Measurements from ENCODE around the gene CETN1.

DNA sequence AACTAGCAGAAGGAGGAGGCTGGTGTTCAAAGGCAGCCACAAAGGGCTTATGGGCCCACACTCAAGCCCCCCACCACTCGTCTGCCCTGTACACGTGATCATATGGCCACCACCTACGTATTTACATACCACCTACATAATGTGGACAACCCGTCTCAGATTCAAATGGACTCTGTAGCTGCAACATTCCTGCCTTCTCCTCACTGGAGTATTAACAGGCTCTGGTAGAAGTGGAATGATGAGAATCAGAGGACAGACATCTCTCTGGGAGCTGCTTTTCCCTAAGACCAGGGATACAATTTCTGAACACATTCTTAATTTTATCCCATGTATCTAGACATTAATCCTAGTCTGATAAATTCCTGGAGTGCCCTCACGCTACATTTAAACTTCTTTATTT is 9.5 kb upstream of the CETN1 start:
- TF ChIP-seq, protein P1, sequence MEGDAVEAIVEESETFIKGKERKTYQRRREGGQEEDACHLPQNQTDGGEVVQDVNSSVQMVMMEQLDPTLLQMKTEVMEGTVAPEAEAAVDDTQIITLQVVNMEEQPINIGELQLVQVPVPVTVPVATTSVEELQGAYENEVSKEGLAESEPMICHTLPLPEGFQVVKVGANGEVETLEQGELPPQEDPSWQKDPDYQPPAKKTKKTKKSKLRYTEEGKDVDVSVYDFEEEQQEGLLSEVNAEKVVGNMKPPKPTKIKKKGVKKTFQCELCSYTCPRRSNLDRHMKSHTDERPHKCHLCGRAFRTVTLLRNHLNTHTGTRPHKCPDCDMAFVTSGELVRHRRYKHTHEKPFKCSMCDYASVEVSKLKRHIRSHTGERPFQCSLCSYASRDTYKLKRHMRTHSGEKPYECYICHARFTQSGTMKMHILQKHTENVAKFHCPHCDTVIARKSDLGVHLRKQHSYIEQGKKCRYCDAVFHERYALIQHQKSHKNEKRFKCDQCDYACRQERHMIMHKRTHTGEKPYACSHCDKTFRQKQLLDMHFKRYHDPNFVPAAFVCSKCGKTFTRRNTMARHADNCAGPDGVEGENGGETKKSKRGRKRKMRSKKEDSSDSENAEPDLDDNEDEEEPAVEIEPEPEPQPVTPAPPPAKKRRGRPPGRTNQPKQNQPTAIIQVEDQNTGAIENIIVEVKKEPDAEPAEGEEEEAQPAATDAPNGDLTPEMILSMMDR (IDR thresholded peaks at IDR 0.05; ENCODE audit: borderline replicate concordance, extremely low read depth, low read length, poor library complexity, severe bottlenecking), result no peak
- TF ChIP-seq EZH2 (IDR thresholded peaks at IDR 0.05; ENCODE audit: borderline replicate concordance, low read depth, low read length, severe bottlenecking), result no peak
